OCI-LY3 (cell line): ENCODE results near the gene ZCCHC14.

Source experiments
- H2AFZ ChIP-seq: fragments of 200-600, 300-600 bp; shearing (Covaris generic); 2 replicates; pipeline ENCODE4 v1.6.0; 2014; ENCODE audit warnings: antibody characterized with exemption, low read depth, low read length
- H3K27ac ChIP-seq: fragments of 200-600, 300-600 bp; sonication (generic); 2 replicates; pipeline ENCODE4 v1.5.1; 2014; ENCODE audit warnings: mild to moderate bottlenecking, low read length, moderate library complexity, mixed read lengths
- H3K27me3 ChIP-seq: fragments of 200-600, 300-600 bp; sonication (generic); 2 replicates; pipeline ENCODE4 v1.6.1; 2014; ENCODE audit warnings: low read depth, low read length, mixed read lengths
- H3K36me3 ChIP-seq: fragments of 200-600, 300-600 bp; sonication (generic); replicated peaks from 2 replicates; pipeline ENCODE3; 2014; ENCODE audit warnings: low read depth, low read length, mixed read lengths
- H3K4me1 ChIP-seq: fragments of 300-600, 200-600 bp; sonication (generic); 2 replicates; pipeline ENCODE4 v1.6.1; 2014; ENCODE audit warnings: low read length, mixed read lengths
- H3K4me2 ChIP-seq: fragments of 200-600, 300-600 bp; sonication (generic); 2 replicates; pipeline ENCODE4 v1.6.1; 2014; ENCODE audit warnings: low read length, mixed read lengths
- H3K4me3 ChIP-seq: fragments of 300-600, 200-600 bp; sonication (generic); 2 replicates; pipeline ENCODE4 v1.5.1; 2014; ENCODE audit warnings: antibody characterized with exemption, mild to moderate bottlenecking, low read length, moderate library complexity
- H3K79me2 ChIP-seq: fragments of 300-600, 200-600 bp; shearing (Covaris generic); 2 replicates; pipeline ENCODE4 v1.6.1; 2014; ENCODE audit warnings: mild to moderate bottlenecking, low read length, mixed read lengths
- H3K9ac ChIP-seq: fragments of 300-600, 200-600 bp; shearing (Covaris generic); 2 replicates; pipeline ENCODE4 v1.6.0; 2014; ENCODE audit warnings: mild to moderate bottlenecking, low read length, moderate library complexity
- H3K9me3 ChIP-seq: fragments of 200-600, 300-600 bp; shearing (Covaris generic); 2 replicates; pipeline ENCODE4 v1.6.1; 2014; ENCODE audit warnings: low read length, mixed read lengths; ENCODE audit not compliant: insufficient read depth
- H4K20me1 ChIP-seq: fragments of 200-600, 300-600 bp; sonication (generic); 2 replicates; pipeline ENCODE4 v1.6.1; 2016; ENCODE audit warnings: low read length, mixed read lengths; ENCODE audit not compliant: insufficient read depth
- CTCF ChIP-seq: fragments of 200-600, 300-600 bp; sonication (generic); IDR thresholded peaks from 2 replicates; pipeline ENCODE4 v1.5.1; 2014; ENCODE audit warnings: antibody characterized with exemption, low read length, low read depth
- EZH2phosphoT487 ChIP-seq: fragments of 200-600 bp; shearing (Covaris generic); IDR thresholded peaks from 2 replicates; pipeline ENCODE4 v1.6.1; 2018; ENCODE audit warnings: antibody characterized with exemption, mixed run types, low read depth

Gene ZCCHC14

GRCh38 chr16:87534030-87534653 is 41.3 kb upstream of the ZCCHC14 start:
- TF ChIP-seq CTCF (no peak), EZH2phosphoT487 (no peak)
- no peaks in the 10 kb centered on the region for H3K4me1 ChIP-seq
- H4K20me1 ChIP-seq = no peaks in the 10 kb centered on the region
- peaks cover 8% of the 10 kb centered on the region; the same call in 1 of the 2 replicates for H3K9me3 ChIP-seq
- no peaks in the 10 kb centered on the region for H3K79me2 ChIP-seq
- H3K9ac ChIP-seq = no peak overlapping the region
- no peak overlapping the region for H3K27ac ChIP-seq
- no peaks in the 10 kb centered on the region for H3K36me3 ChIP-seq
- no peak overlapping the region for H3K4me2 ChIP-seq
- H3K4me3 ChIP-seq = no peak overlapping the region
- peaks cover 54% of the 10 kb centered on the region for H3K27me3 ChIP-seq
- H2AFZ ChIP-seq = no peak overlapping the region

GRCh38 chr16:87533061-87533460 is 40.2 kb upstream of the ZCCHC14 start:
- H3K36me3 ChIP-seq = no peaks in the 10 kb centered on the region
- TF ChIP-seq CTCF = no peak
- no peak for TF ChIP-seq EZH2phosphoT487
- H2AFZ ChIP-seq = no peak overlapping the region
- H3K27me3 ChIP-seq = peaks cover 54% of the 10 kb centered on the region
- no peak overlapping the region for H3K4me3 ChIP-seq
- H3K79me2 ChIP-seq = no peaks in the 10 kb centered on the region
- no peaks in the 10 kb centered on the region for H4K20me1 ChIP-seq
- H3K27ac ChIP-seq = no peak overlapping the region
- peaks cover 8% of the 10 kb centered on the region; the same call in 1 of the 2 replicates for H3K9me3 ChIP-seq
- H3K4me2 ChIP-seq = no peak overlapping the region
- no peaks in the 10 kb centered on the region for H3K4me1 ChIP-seq
- no peak overlapping the region for H3K9ac ChIP-seq

GRCh38 chr16:87531418-87531817 is 38.6 kb upstream of the ZCCHC14 start:
- no peaks in the 10 kb centered on the region for H4K20me1 ChIP-seq
- peaks cover 8% of the 10 kb centered on the region; the same call in 1 of the 2 replicates for H3K9me3 ChIP-seq
- H3K4me1 ChIP-seq = no peaks in the 10 kb centered on the region
- no peak overlapping the region for H3K4me2 ChIP-seq
- no peak overlapping the region for H3K4me3 ChIP-seq
- H3K9ac ChIP-seq = no peak overlapping the region
- no peak for TF ChIP-seq CTCF
- no peak for TF ChIP-seq EZH2phosphoT487
- no peak overlapping the region for H2AFZ ChIP-seq
- H3K27me3 ChIP-seq = peaks cover 50% of the 10 kb centered on the region
- no peaks in the 10 kb centered on the region for H3K36me3 ChIP-seq
- H3K27ac ChIP-seq = no peak overlapping the region
- no peaks in the 10 kb centered on the region for H3K79me2 ChIP-seq

GRCh38 chr16:87528690-87529579 is 36.1 kb upstream of the ZCCHC14 start:
- Histone ChIP-seq H2AFZ (no peak overlapping the region), H3K4me3 (no peak overlapping the region), H3K79me2 (no peaks in the 10 kb centered on the region), H3K9ac (no peak overlapping the region), H3K4me1 (no peaks in the 10 kb centered on the region), H4K20me1 (no peaks in the 10 kb centered on the region), H3K4me2 (no peak overlapping the region), H3K27me3 (peaks cover 57% of the 10 kb centered on the region), H3K9me3 (peaks cover 8% of the 10 kb centered on the region; the same call in 1 of the 2 replicates), H3K27ac (no peak overlapping the region), H3K36me3 (no peaks in the 10 kb centered on the region)
- TF ChIP-seq EZH2phosphoT487 (no peak), CTCF (no peak)
